Stimulated activated CD4-positive, alpha-beta T cell treated with anti-CD3 and anti-CD28 coated beads, Interleukin-12 subunit alpha, Interleukin-12 subunit beta, amount 100 ng/mL, for 24 hours (primary cell): ENCODE data around the gene NCBP1.
"Not testable (repeated sequence)": the region's sequence is repeated elsewhere in the genome, so short reads cannot be mapped to it uniquely, and the experiment has no call there.

Experiments
- DNase-seq, 2 experiments: peaks; one replicate each; pipeline ENCODE4 v3.0.0-alpha.2; 2020; ENCODE audit warnings: low read depth in 2 of 2

The NCBP1 gene

GRCh38 chr9:97672403-97672802 lies 38.8 kb downstream of the NCBP1 start:
- no peak for DNase-seq

- no peak for DNase-seq
Observed at GRCh38 chr9:97673922-97674321, 40.3 kb downstream of the NCBP1 start.

GRCh38 chr9:97675655-97676054 lies 42.0 kb downstream of the NCBP1 start:
- no peak for DNase-seq

- no peak for DNase-seq
Observed at GRCh38 chr9:97682242-97682641, 48.6 kb downstream of the NCBP1 start.

- DNase-seq, result no peak
Observed at GRCh38 chr9:97688654-97689053, 55.0 kb downstream of the NCBP1 start.

GRCh38 chr9:97689401-97690180 lies 56.0 kb downstream of the NCBP1 start:
- no peak for DNase-seq

GRCh38 chr9:97694769-97695168 lies 61.1 kb downstream of the NCBP1 start:
- DNase-seq, result no peak

GRCh38 chr9:97695390-97695789 lies 61.8 kb downstream of the NCBP1 start:
- no peak for DNase-seq

- no peak for DNase-seq
Observed at GRCh38 chr9:97695995-97696802, 62.6 kb downstream of the NCBP1 start.

- DNase-seq, result peak; percentile 94 to 96
Observed at GRCh38 chr9:97696803-97697601, 63.4 kb downstream of the NCBP1 start, which contains the start of gene XPA. TSS of gene XPA (minus strand) at chr9:97697340. CDS start at chr9:97697292, 48 bp downstream.

GRCh38 chr9:97697837-97698236 lies 64.2 kb downstream of the NCBP1 start:
- DNase-seq, result no peak

- DNase-seq, result no peak
Observed at GRCh38 chr9:97698865-97699264, 65.2 kb downstream of the NCBP1 start.

- not testable (repeated sequence) for DNase-seq
Observed at GRCh38 chr9:97699281-97699680, 65.7 kb downstream of the NCBP1 start.

- not testable (repeated sequence) for DNase-seq
Observed at GRCh38 chr9:97699824-97700223, 66.2 kb downstream of the NCBP1 start.

- peak in 1 of 2 experiments; percentile 9 for DNase-seq
Observed at GRCh38 chr9:97703437-97704344, 70.1 kb downstream of the NCBP1 start.

GRCh38 chr9:97704345-97704677 lies 70.7 kb downstream of the NCBP1 start:
- no peak for DNase-seq

- no peak for DNase-seq
Observed at GRCh38 chr9:97704851-97705250, 71.2 kb downstream of the NCBP1 start.

- DNase-seq, result no peak
Observed at GRCh38 chr9:97705354-97705950, 71.8 kb downstream of the NCBP1 start.

GRCh38 chr9:97706246-97706645 lies 72.6 kb downstream of the NCBP1 start:
- DNase-seq, result no peak

- DNase-seq, result peak in 1 of 2 experiments; percentile 6
Observed at GRCh38 chr9:97710356-97711222, 77.0 kb downstream of the NCBP1 start.
